Activated CD8-positive, alpha-beta memory T cell treated with anti-CD3 and anti-CD28 coated beads for 1 hour (primary cell): ENCODE data around the gene MID1.

Source experiments
- DNase-seq, 2 donors: peaks; one replicate each; pipeline ENCODE4 v3.0.0-alpha.2; 2020; ENCODE audit warnings: low read depth in 1 of 2; ENCODE audit errors: extremely low read depth in 1 of 2

MID1 gene

GRCh38 chrX:10620121-10620699, at the start of gene MID1:
MID1 (minus strand) TSS chrX:10620585; CDS start chrX:10567547, 53,038 bp downstream.
- no peak for DNase-seq

GRCh38 chrX:10667143-10667542, 46.8 kb upstream of the MID1 start:
- no peak for DNase-seq

GRCh38 chrX:10666102-10666501, 45.7 kb upstream of the MID1 start:
- DNase-seq: no peak

GRCh38 chrX:10665681-10666080, 45.3 kb upstream of the MID1 start:
- no peak for DNase-seq

- DNase-seq: no peak
Observed at GRCh38 chrX:10660171-10660570, 39.8 kb upstream of the MID1 start.

- no peak for DNase-seq
Observed at GRCh38 chrX:10656214-10656613, 35.8 kb upstream of the MID1 start.

GRCh38 chrX:10654960-10655359, 34.6 kb upstream of the MID1 start:
- no peak for DNase-seq

- DNase-seq: no peak
Observed at GRCh38 chrX:10653302-10653701, 32.9 kb upstream of the MID1 start.

- no peak for DNase-seq
Observed at GRCh38 chrX:10649265-10649664, 28.9 kb upstream of the MID1 start.

GRCh38 chrX:10648614-10649013, 28.2 kb upstream of the MID1 start:
- DNase-seq: no peak

GRCh38 chrX:10636851-10637250, 16.5 kb upstream of the MID1 start:
- DNase-seq: no peak

GRCh38 chrX:10636337-10636736, 16.0 kb upstream of the MID1 start:
- DNase-seq: no peak

GRCh38 chrX:10634392-10635161, 14.2 kb upstream of the MID1 start:
- DNase-seq: no peak

- DNase-seq: no peak
Observed at GRCh38 chrX:10633722-10634121, 13.3 kb upstream of the MID1 start.

- no peak for DNase-seq
Observed at GRCh38 chrX:10631416-10632145, 11.2 kb upstream of the MID1 start.

- DNase-seq: no peak
Observed at GRCh38 chrX:10630320-10630719, 9.9 kb upstream of the MID1 start.

GRCh38 chrX:10629905-10630304, 9.5 kb upstream of the MID1 start:
- no peak for DNase-seq

- no peak for DNase-seq
Observed at GRCh38 chrX:10628906-10629305, 8.5 kb upstream of the MID1 start.

- no peak for DNase-seq
Observed at GRCh38 chrX:10622197-10622596, 1.8 kb upstream of the MID1 start.

GRCh38 chrX:10619425-10620046, 849 bp downstream of the MID1 start:
- DNase-seq: no peak

- DNase-seq: no peak
Observed at GRCh38 chrX:10618961-10619360, 1.4 kb downstream of the MID1 start.

- DNase-seq: no peak
Observed at GRCh38 chrX:10617999-10618351, 2.4 kb downstream of the MID1 start.
